Measurements from ENCODE around the gene SNTA1.

DNA sequence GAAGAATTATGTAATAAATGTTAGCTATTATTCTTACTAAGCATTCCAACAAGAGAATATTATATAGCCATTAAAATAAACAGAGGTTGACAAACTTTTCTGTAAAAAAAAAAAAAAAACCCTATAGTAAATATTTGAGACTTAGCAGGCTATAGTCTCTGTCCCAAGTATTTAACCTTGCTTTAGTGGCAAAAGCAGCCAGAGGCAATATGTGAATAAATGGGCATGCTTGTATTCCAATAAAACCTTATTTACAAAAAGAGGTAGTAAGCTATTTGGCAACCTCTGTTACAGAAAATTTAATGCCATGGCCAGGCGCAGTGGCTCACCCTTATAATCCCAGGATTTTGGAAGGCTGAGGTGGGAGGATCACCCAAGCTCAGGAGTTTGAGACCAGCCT is 56.9 kb downstream of the SNTA1 start:
- TF ChIP-seq, protein P1, sequence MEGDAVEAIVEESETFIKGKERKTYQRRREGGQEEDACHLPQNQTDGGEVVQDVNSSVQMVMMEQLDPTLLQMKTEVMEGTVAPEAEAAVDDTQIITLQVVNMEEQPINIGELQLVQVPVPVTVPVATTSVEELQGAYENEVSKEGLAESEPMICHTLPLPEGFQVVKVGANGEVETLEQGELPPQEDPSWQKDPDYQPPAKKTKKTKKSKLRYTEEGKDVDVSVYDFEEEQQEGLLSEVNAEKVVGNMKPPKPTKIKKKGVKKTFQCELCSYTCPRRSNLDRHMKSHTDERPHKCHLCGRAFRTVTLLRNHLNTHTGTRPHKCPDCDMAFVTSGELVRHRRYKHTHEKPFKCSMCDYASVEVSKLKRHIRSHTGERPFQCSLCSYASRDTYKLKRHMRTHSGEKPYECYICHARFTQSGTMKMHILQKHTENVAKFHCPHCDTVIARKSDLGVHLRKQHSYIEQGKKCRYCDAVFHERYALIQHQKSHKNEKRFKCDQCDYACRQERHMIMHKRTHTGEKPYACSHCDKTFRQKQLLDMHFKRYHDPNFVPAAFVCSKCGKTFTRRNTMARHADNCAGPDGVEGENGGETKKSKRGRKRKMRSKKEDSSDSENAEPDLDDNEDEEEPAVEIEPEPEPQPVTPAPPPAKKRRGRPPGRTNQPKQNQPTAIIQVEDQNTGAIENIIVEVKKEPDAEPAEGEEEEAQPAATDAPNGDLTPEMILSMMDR (IDR thresholded peaks at IDR 0.05 in 8 of 11, conservative IDR thresholded peaks at IDR 0.05 in 3 of 11): no peak
- no peak for TF ChIP-seq POLR2A (IDR thresholded peaks at IDR 0.05)

All from spleen (tissue), 7 donors.